PC-9 (cell line): ENCODE results near the gene ISL2. TPM values are rescaled to one million over a fixed set of nuclear protein-coding genes. Genes with fewer than 3 reads are reported as not detected.

Experiments used
- BruUV-seq: library from RNA; stranded (reverse); fragments of 400-500 nt; replicated peaks from 2 replicates; lab custom pipeline; 2021; lab: Mats Ljungman, UMichigan
- CTCF ChIA-PET: fragments of 300-600 bp; sonication (Branson Sonifier 250); formaldehyde crosslinking; loops from one replicate; lab custom pipeline; 2022; ENCODE audit warnings: antibody characterized with exemption; lab: Charles Lee
- POLR2A ChIA-PET: fragments of 300-600 bp; sonication (Branson Sonifier 250); formaldehyde crosslinking; loops from one replicate; lab custom pipeline; 2022; ENCODE audit warnings: antibody characterized with exemption; ENCODE audit not compliant: unreplicated experiment; lab: Charles Lee
- DNase-seq, 2 experiments: peaks; one replicate each; pipeline versions ENCODE4 v3.0.0 to v3.0.0-alpha.2; 2015 to 2022; ENCODE audit warnings: mixed read lengths in 1 of 2
- H2AFZ ChIP-seq: fragments of 200-600 bp; sonication (generic); 2 replicates; pipeline ENCODE4 v1.8.1; 2017; ENCODE audit warnings: antibody characterized with exemption
- H3F3A ChIP-seq: fragments of 200-600 bp; sonication (generic); 2 replicates; pipeline ENCODE4 v1.8.1; 2017; ENCODE audit warnings: antibody characterized with exemption, mild to moderate bottlenecking, low read depth; ENCODE audit not compliant: insufficient read depth
- H3K27ac ChIP-seq: fragments of 200-600 bp; sonication (generic); 2 replicates; pipeline ENCODE4 v1.6.1; 2016; ENCODE audit warnings: mixed run types
- H3K27me3 ChIP-seq: fragments of 200-600 bp; sonication (generic); 2 replicates; pipeline ENCODE4 v1.6.1; 2016; ENCODE audit warnings: low read depth, mixed run types; ENCODE audit not compliant: insufficient read depth
- H3K36me3 ChIP-seq: fragments of 200-600 bp; sonication (generic); 2 replicates; pipeline ENCODE4 v1.6.1; 2016; ENCODE audit warnings: low read depth, mixed run types
- H3K4me1 ChIP-seq: fragments of 200-600 bp; sonication (generic); replicated peaks from 2 replicates; pipeline ENCODE4 v1.6.1; 2016; ENCODE audit warnings: mixed run types; ENCODE audit not compliant: insufficient read depth
- H3K4me2 ChIP-seq: fragments of 200-600 bp; sonication (generic); 2 replicates; pipeline ENCODE4 v1.6.1; 2017; ENCODE audit warnings: mixed run types
- H3K4me3 ChIP-seq: fragments of 200-600 bp; sonication (generic); 2 replicates; pipeline ENCODE4 v1.6.1; 2016; ENCODE audit warnings: mixed run types
- H3K79me2 ChIP-seq: fragments of 200-600 bp; sonication (generic); 2 replicates; pipeline ENCODE4 v1.6.1; 2017; ENCODE audit warnings: low read depth, mixed run types
- H3K9me2 ChIP-seq: fragments of 200-600 bp; sonication (generic); 2 replicates; pipeline ENCODE4 v1.8.1; 2017; ENCODE audit warnings: mild to moderate bottlenecking; ENCODE audit not compliant: insufficient read depth
- H3K9me3 ChIP-seq: fragments of 200-600 bp; sonication (generic); 2 replicates; pipeline ENCODE4 v1.8.1; 2016; ENCODE audit warnings: low read depth; ENCODE audit not compliant: insufficient read depth
- H4K20me1 ChIP-seq: fragments of 200-600 bp; sonication (generic); 2 replicates; pipeline ENCODE4 v1.8.1; 2017; ENCODE audit not compliant: insufficient read depth
- CTCF ChIP-seq: fragments of 200-600 bp; sonication (generic); conservative IDR thresholded peaks from 2 replicates; pipeline ENCODE4 v1.6.1; 2017; ENCODE audit warnings: mixed run types, antibody characterized with exemption, mild to moderate bottlenecking, moderate library complexity
- EZH2 ChIP-seq: fragments of 200-600 bp; sonication (generic); IDR thresholded peaks from 2 replicates; pipeline ENCODE4 v1.8.0; 2017; ENCODE audit warnings: antibody characterized with exemption, low read depth
- intact Hi-C: fragments of 100-400 bp; cut with micrococcal nuclease; formaldehyde crosslinking; loops from one replicate; pipeline ENCODE4 v1.10.0; 2022; ENCODE audit not compliant: unreplicated experiment
- total RNA-seq: library from RNA; stranded (reverse); gene quantifications from 2 replicates; pipeline ENCODE4 v1.2.3, GENCODE V29; 2021

The ISL2 gene
- total RNA-seq, 1 experiment from 2014 or later: 0.24 TPM

- Histone ChIP-seq H3K27ac (no peak overlapping the region), H3K9me3 (no peaks in the 10 kb centered on the region), H3F3A (peaks cover under 1% of the 10 kb centered on the region; the same call in 1 of the 2 replicates), H3K4me3 (no peak overlapping the region), H3K27me3 (no peaks in the 10 kb centered on the region), H3K36me3 (no peaks in the 10 kb centered on the region), H3K79me2 (no peaks in the 10 kb centered on the region), H2AFZ (no peak overlapping the region), H4K20me1 (no peaks in the 10 kb centered on the region), H3K4me2 (no peak overlapping the region), H3K9me2 (no peaks in the 10 kb centered on the region), H3K4me1 (peaks cover 8% of the 10 kb centered on the region)
- POLR2A ChIA-PET: no interaction called here
- no TSS peak for BruUV-seq
- intact Hi-C loops: no loop called here
- DNase-seq: no peak
- TF ChIP-seq EZH2: no peak
- no peak for TF ChIP-seq CTCF
- CTCF ChIA-PET: no interaction called here
Measured at GRCh38 chr15:76321602-76322001, 15.0 kb upstream of the ISL2 start.

GRCh38 chr15:76324066-76324465 lies 12.5 kb upstream of the ISL2 start:
- no peaks in the 10 kb centered on the region for H3K27me3 ChIP-seq
- CTCF ChIA-PET: no interaction called here
- BruUV-seq: no TSS peak
- no peak overlapping the region for H2AFZ ChIP-seq
- H3K4me2 ChIP-seq: no peak overlapping the region
- no peaks in the 10 kb centered on the region for H3K79me2 ChIP-seq
- H4K20me1 ChIP-seq: no peaks in the 10 kb centered on the region
- peaks cover 5% of the 10 kb centered on the region; the same call in 1 of the 2 replicates for H3F3A ChIP-seq
- POLR2A ChIA-PET: interaction anchor here (0.6 kb wide), 1 partner anchor 24 kb away, joined by 3 read pairs; no protein-coding TSS in a partner anchor
- no peak overlapping the region for H3K4me3 ChIP-seq
- H3K36me3 ChIP-seq: no peaks in the 10 kb centered on the region
- H3K9me3 ChIP-seq: no peaks in the 10 kb centered on the region
- H3K4me1 ChIP-seq: peaks cover 30% of the 10 kb centered on the region
- DNase-seq: no peak
- no peaks in the 10 kb centered on the region for H3K9me2 ChIP-seq
- H3K27ac ChIP-seq: no peak overlapping the region
- intact Hi-C loops: no loop called here
- TF ChIP-seq EZH2 (no peak), CTCF (no peak)

GRCh38 chr15:76325704-76326103 lies 10.9 kb upstream of the ISL2 start:
- no peaks in the 10 kb centered on the region for H3K79me2 ChIP-seq
- H3K4me3 ChIP-seq: no peak overlapping the region
- intact Hi-C loops: loop anchor here (2.0 kb wide), 1 partner anchor 13 kb away; no protein-coding TSS in a partner anchor
- peaks cover 22% of the 10 kb centered on the region for H3K4me1 ChIP-seq
- no peaks in the 10 kb centered on the region for H3K36me3 ChIP-seq
- H3K27ac ChIP-seq: no peak overlapping the region
- no peak overlapping the region for H3K4me2 ChIP-seq
- H2AFZ ChIP-seq: no peak overlapping the region
- POLR2A ChIA-PET: no interaction called here
- no peak for TF ChIP-seq EZH2
- no peak for TF ChIP-seq CTCF
- CTCF ChIA-PET: no interaction called here
- DNase-seq: no peak
- no peaks in the 10 kb centered on the region for H3K27me3 ChIP-seq
- no TSS peak for BruUV-seq
- H4K20me1 ChIP-seq: no peaks in the 10 kb centered on the region
- peaks cover 5% of the 10 kb centered on the region; the same call in 1 of the 2 replicates for H3F3A ChIP-seq
- no peaks in the 10 kb centered on the region for H3K9me3 ChIP-seq
- H3K9me2 ChIP-seq: no peaks in the 10 kb centered on the region
